Mucosa of descending colon (tissue), 3 donors: ENCODE measurements around the gene NATD1. TPM values are rescaled to one million over a fixed set of nuclear protein-coding genes. Genes with fewer than 3 reads are reported as not detected.

Source experiments
- ATAC-seq: fragments of 200-7000 bp; cut with Tn5 transposase; one replicate; pipeline ENCODE4 v1.9.1; 2020; ENCODE audit warnings: mild to moderate bottlenecking, moderate library complexity
- DNase-seq, 3 donors: peaks; one replicate each; pipeline ENCODE4 v3.0.0-alpha.2; 2020
- H3K36me3 ChIP-seq: fragments of 200-600 bp; one replicate; pipeline ENCODE4 v1.8.0; 2021; ENCODE audit warnings: low read depth, mild to moderate bottlenecking
- H3K4me1 ChIP-seq: fragments of 200-600 bp; one replicate; pipeline ENCODE4 v1.8.0; 2021; ENCODE audit warnings: low read depth, mild to moderate bottlenecking
- H3K4me3 ChIP-seq: fragments of 200-600 bp; one replicate; pipeline ENCODE4 v1.8.0; 2021; ENCODE audit warnings: mild to moderate bottlenecking
- H3K9me3 ChIP-seq: fragments of 200-600 bp; one replicate; pipeline ENCODE4 v1.8.0; 2021; ENCODE audit warnings: mild to moderate bottlenecking
- CTCF ChIP-seq: fragments of 200-600 bp; IDR thresholded peaks from one replicate; pipeline ENCODE4 v1.8.0; 2022; ENCODE audit warnings: antibody characterized with exemption, mild to moderate bottlenecking
- intact Hi-C, 2 donors: fragments of 100-400 bp; cut with DNase I in 1 of 2; cut with micrococcal nuclease in 1 of 2; formaldehyde crosslinking; loops; one replicate each; pipeline versions ENCODE4 v1.11.0 to v1.11.1; 2022; cut with DNase I, micrococcal nuclease
- total RNA-seq, 3 donors: library from RNA; stranded (reverse); fragmentation: NEBNext Ultra II Directional in 2 of 3; extraction: Animal tissue kit (Norgen Biotek cat#: 25700) in 2 of 3; gene quantifications; one replicate each; pipeline versions ENCODE4 v1.2.1 to v1.2.4, GENCODE V29; 2021 to 2023
- donor health status: DM: no; HTN: no; CAD: no; lungs with moderate emphysema.
- donor health status: DM: no; HTN: no; CAD: no.
- donor health status: DM: no; HTN: yes; CAD: no.

Gene NATD1
- total RNA-seq, 3 donors from 2014 or later = 3.9 to 11.1 (median 7.2) TPM

- H3K4me3 ChIP-seq = no peak overlapping the region
- H3K4me1 ChIP-seq = peaks cover 15% of the 10 kb centered on the region
- H3K36me3 ChIP-seq = no peaks in the 10 kb centered on the region
- ATAC-seq = no peak
- intact Hi-C loops = no loop called here
- H3K9me3 ChIP-seq = no peaks in the 10 kb centered on the region
- TF ChIP-seq CTCF = no peak
- DNase-seq = no peak
These were observed 48.3 kb downstream of the NATD1 start for GRCh38 chr17:21204935-21205334.

GRCh38 chr17:21202512-21202911 is 50.7 kb downstream of the NATD1 start:
- DNase-seq = no peak
- no peak for ATAC-seq
- intact Hi-C loops = no loop called here
- no peak for TF ChIP-seq CTCF
- Histone ChIP-seq H3K9me3 (no peaks in the 10 kb centered on the region), H3K4me1 (peaks cover 4% of the 10 kb centered on the region), H3K36me3 (no peaks in the 10 kb centered on the region), H3K4me3 (no peak overlapping the region)

- DNase-seq = no peak
- H3K4me3 ChIP-seq = no peak overlapping the region
- intact Hi-C loops = no loop called here
- ATAC-seq = no peak
- H3K9me3 ChIP-seq = no peaks in the 10 kb centered on the region
- H3K4me1 ChIP-seq = peaks cover 4% of the 10 kb centered on the region
- no peak for TF ChIP-seq CTCF
- H3K36me3 ChIP-seq = no peaks in the 10 kb centered on the region
These were observed 51.3 kb downstream of the NATD1 start for GRCh38 chr17:21201874-21202273.

- peaks cover 4% of the 10 kb centered on the region for H3K4me1 ChIP-seq
- no peak overlapping the region for H3K4me3 ChIP-seq
- TF ChIP-seq CTCF = no peak
- no peak for ATAC-seq
- no peak for DNase-seq
- H3K9me3 ChIP-seq = no peaks in the 10 kb centered on the region
- intact Hi-C loops = no loop called here
- H3K36me3 ChIP-seq = no peaks in the 10 kb centered on the region
These were observed 52.0 kb downstream of the NATD1 start for GRCh38 chr17:21201298-21201595.

- intact Hi-C loops = no loop called here
- no peak for ATAC-seq
- H3K36me3 ChIP-seq = no peaks in the 10 kb centered on the region
- DNase-seq = no peak
- no peak for TF ChIP-seq CTCF
- H3K4me3 ChIP-seq = no peak overlapping the region
- no peaks in the 10 kb centered on the region for H3K9me3 ChIP-seq
- H3K4me1 ChIP-seq = peaks cover 4% of the 10 kb centered on the region
These were observed 52.5 kb downstream of the NATD1 start for GRCh38 chr17:21200590-21201297.

- TF ChIP-seq CTCF = no peak
- no peaks in the 10 kb centered on the region for H3K9me3 ChIP-seq
- H3K4me3 ChIP-seq = no peak overlapping the region
- peaks cover 4% of the 10 kb centered on the region for H3K4me1 ChIP-seq
- DNase-seq (no peak), ATAC-seq (no peak)
- no peaks in the 10 kb centered on the region for H3K36me3 ChIP-seq
- intact Hi-C loops = no loop called here
These were observed 53.4 kb downstream of the NATD1 start for GRCh38 chr17:21199856-21200255.
